HG03097 (cell line): ENCODE data around the gene DOC2A.
"Not testable (repeated sequence)": the region's sequence is repeated elsewhere in the genome, so short reads cannot be mapped to it uniquely, and the experiment has no call there.

Source experiments
- ATAC-seq: cut with Tn5 transposase; IDR thresholded peaks from one replicate; pipeline ENCODE4 v1.9.1; 2021; ENCODE audit not compliant: unreplicated experiment, low FRiP score

The DOC2A gene

DNA sequence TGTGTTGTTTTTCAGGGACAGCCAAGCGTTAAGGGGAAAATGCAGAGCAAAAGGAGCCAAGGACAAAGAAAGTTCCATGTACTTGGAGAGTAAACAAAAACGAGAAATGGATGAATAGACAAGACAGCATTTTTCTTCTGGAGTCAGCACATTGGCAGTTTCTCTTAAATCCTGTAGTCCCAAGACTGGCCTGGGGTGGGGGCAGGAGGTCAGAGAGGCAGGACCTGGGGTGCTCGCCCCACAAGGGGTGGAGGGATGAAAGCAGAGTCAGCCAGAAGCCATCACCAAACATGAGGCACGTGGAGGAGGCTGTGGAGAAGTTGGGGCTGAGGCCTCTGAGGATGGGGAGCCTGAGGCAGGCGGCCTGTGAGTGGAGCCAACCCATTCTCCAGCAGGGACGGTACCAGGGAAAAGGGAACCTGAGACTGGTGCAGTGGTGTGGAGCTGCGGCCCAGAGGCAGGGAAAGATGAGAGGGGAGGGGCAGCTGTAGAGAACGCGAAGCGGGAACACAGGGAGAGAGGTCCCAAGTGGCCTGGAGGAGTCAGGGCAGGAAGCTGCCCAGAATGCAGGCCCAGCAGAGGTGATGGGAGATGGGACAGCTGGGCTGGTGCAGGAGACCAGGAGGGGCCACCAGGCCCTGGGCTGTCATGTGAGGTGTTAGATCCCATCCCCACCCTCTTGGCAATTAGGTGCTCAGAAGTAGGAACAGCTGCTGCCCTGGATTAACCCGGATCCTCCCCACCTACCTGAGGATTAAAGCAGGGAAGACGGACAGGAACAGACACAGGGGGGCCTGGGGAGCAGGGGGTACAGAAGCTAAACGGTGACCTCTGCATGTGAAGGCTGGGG lies 17.0 kb upstream of the DOC2A start:
- ATAC-seq = no peak

DNA sequence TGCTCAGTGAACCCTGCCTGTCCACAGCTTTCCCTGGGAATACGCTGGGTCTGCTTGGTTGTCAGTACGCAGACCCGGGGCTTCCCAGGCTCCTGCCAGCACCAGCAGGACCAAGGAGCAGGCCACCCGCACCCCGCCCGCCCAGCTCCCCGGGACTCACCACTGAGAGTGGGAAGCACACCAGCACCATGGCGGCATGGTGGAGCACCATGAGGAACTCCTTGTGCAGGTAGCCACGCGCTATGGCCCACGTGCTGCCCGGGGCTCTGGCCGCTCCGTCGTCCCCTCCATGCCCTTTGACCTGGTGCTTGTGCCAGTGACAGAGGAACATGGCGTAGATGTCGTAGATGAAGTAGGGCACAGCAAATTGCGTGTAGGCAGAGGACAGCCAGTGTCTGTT lies 15.6 kb upstream of the DOC2A start:
- no peak for ATAC-seq

DNA sequence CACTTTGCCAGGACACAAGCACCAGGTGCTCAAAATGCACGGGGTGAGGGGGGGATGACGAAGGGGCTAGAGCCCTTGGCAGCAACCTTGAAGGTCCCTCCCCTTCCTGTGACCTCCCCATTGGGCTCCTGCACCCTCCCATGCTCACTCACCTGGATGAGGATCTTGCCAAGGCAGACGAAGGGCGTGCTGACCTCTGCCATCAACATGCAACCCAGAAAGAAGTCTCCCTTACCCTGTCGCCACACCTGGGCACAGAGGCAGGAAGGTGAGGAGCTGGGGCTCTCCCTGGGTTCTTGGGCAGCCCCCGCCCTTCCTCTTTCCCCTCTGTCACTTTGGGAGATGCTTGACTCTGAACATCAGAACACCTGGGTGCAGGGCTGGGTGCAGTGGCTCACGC lies 14.7 kb upstream of the DOC2A start:
- no peak for ATAC-seq

DNA sequence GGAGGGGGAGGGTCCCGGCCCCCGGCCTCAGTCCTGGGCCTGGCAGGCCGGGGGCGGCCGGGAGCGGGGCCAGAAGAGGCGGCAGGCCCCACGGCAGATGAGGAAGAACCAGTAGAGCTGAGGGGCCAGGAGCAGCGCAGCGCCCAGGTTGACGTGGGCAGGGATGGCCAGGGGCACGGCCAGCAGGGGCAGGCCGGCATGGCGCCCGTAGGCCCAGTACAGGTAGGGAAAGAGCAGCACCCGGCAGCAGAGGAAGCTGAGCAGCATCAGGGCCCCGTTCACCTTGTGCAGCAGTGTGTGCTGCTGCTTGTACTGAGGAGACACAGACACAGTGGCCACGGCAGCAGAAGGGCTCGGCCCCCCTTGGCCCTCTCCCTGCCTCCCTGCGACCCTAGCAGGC lies 14.3 kb upstream of the DOC2A start:
- no peak for ATAC-seq

DNA sequence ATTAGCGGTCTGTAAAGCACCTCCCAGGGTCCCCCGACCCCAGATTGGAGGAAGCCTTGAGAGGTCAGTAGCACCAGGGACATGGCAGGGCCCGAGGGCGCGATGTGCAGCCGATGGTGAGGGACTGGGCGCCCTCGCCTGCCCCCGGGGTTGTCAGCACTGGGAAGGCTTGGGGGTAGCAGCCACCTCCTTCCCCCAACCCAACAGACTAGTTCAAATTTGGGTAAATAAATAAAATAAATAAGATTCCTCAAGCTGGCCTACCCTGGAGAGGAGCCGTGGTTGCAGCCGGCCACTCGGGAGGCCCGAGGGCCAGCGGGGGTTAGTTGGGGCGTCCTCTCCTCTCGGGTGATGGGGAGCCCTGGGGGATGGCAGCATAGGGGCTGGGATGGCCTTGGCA lies 13.6 kb upstream of the DOC2A start:
- no peak for ATAC-seq

DNA sequence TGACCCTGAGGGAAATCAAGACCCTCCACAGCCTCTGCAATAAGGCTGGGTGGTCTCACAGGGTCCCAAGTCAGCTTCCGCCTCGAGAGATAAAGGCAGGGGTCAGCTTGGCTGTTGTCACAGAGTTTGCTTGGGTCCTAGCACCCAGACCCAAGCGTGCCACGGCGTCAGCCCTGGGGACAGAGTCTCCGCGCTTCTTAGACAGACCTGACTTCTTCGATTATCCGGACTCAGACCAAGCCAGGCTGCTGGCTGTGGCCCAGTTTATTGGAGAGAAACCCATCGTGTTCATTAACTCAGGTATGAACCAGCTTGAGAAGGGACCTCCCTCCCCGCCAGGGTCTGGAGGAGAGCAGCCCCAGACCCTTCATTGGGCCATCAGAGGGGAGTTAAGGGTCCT lies 12.8 kb upstream of the DOC2A start:
- ATAC-seq = no peak

DNA sequence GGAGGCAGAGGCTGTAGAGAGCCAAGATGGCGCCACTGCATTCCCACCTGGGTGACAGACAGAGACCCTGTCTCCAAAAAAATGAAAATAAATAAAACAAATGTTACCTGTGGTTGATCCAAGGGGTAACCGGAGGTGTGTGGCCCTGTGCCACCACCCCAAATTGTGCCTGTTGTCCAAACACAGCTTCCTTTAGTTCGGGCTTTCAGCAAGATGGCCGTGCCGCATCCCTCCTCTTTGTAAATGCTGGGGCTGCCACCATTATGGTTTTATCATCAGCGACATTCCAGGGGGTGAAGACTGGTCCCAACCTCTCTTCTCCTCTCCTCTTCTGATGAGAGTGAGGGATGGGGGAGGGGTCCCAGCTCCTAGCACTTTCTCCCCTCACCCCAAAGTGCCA lies 12.1 kb upstream of the DOC2A start, which contains the start of gene C16orf92:
Gene C16orf92, plus strand, starts transcription at position 312 of the 400 bp plus-strand sequence. CDS start 143 bp downstream, outside the sequence.
- ATAC-seq = no peak

DNA sequence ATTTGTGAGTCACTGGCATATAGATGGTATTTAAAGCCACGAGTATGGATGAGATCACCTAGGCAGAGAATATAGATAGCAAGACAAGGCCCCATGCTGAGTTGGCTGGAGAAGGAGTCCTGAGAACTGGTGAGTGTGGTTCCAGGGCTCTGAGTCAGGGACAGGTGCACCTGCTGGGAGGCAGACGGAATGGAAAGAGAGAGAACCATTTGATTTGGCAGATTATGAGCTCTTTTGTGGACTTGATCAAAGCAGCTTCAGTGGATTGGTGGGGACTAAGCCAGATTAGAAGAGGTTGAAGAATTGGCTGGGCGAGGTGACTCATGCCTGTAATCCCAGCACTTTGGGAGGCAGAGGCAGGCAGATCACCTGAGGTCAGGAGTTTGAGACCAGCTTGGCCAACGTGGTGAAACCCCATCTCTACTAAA lies 7.9 kb upstream of the DOC2A start:
- no peak for ATAC-seq

DNA sequence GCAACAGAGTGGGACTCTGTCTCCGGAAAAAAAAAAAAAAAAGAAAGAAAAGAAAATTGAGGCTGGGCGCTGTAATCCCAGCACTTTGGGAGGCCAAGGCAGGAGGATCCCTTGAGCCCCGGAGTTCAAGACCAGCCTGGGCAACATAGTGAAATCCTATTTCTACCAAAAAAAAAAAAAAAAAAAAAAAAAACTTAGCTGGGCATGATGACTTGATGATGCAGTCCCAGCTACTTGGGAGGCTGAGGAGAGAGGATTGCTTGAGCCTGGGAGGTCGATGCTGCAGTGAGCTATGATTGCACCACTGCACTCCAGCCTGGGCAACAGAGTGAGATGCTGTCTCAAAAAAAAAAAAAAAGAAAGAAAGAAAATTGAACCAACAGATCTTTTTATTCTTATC lies 7.1 kb upstream of the DOC2A start:
- ATAC-seq = not testable (repeated sequence)

DNA sequence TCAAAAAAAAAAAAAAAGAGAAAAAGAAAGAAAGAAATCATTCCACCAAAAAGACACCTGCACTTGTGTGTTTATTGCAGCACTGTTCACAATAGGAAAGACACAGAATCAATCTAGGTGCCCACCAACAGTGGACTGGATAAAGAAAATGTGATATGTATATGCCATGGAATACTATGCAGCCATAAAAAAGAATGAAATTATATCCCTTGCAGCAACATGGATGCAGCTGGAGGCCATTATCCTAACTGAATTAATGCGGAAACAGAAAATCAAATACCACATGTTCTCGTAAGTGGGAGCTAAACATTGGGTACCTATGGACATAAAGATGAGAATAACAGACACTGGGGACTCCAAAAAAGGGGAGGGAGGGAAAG lies 6.4 kb upstream of the DOC2A start:
- ATAC-seq = no peak

DNA sequence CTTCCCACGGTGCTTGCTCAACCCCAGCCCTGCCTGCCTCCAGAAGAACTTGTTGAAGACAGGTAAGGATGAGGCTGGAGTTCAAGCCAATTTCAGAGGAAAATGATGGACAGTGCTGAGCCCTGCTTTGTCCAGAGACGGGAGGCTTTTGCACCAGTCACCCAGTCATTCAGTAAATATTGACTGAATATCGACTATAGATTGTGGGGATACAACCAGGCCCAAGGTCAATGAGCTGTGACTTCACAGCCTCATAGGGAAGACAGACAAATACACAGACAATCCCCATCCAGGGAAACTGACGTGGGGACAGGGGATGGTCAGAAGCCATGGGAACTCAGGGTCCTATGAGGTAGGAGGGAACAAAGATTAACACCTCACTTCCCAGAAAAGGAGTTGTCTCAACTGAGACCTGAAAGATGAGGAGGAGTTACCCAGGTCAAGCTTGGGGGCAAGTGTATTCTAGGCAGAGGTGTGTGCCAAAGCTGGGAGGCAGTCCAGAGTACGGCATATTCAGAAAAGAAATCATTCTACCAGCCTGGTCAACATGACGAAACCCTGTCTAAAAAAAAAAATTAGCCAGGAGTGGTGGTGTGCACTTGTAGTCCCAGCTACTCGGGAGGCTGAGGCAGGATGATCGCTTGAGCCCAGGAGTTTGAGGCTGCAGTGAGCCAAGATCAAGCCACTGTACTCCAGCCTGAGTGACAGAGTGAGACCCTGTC lies 5.9 kb upstream of the DOC2A start:
- ATAC-seq = no peak

DNA sequence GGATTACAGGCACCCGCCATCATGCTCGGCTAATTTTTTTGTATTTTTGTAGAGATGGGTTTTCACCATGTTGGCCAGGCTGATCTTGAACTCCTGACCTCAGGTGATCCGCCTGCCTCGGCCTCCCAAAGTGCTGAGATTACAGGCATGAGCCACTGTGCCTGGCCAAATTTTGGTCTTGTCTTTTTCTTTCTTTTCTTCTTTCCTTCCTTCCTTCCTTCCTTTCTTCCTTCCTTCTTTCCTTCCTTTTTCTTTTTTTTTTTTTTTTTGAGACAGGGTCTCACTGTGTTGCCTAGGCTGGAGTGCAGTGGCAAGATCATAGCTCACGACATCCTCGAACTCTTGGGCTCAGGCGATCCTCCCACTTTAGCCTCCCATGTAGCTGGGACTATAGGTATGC lies 4.6 kb upstream of the DOC2A start:
- ATAC-seq = not testable (repeated sequence)

DNA sequence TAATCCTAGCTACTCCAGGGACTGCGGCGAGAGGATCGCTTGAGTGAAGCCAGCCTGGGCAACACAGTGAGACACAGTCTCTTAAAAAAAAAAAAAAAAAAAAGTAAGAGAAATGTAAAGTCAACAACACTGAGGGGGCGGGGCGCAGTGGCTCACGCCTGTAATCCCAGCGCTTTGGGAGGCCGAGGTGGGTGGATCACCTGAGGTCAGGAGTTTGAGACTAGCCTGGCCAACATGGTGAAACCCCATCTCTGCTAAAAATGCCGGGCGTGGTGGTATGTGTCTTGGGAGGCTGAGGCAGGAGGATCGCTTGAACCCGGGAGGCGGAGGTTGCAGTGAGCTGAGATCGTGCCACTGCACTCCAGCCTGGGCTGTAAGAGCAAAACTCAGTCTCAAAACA lies 1.8 kb upstream of the DOC2A start:
- ATAC-seq = not testable (repeated sequence)

DNA sequence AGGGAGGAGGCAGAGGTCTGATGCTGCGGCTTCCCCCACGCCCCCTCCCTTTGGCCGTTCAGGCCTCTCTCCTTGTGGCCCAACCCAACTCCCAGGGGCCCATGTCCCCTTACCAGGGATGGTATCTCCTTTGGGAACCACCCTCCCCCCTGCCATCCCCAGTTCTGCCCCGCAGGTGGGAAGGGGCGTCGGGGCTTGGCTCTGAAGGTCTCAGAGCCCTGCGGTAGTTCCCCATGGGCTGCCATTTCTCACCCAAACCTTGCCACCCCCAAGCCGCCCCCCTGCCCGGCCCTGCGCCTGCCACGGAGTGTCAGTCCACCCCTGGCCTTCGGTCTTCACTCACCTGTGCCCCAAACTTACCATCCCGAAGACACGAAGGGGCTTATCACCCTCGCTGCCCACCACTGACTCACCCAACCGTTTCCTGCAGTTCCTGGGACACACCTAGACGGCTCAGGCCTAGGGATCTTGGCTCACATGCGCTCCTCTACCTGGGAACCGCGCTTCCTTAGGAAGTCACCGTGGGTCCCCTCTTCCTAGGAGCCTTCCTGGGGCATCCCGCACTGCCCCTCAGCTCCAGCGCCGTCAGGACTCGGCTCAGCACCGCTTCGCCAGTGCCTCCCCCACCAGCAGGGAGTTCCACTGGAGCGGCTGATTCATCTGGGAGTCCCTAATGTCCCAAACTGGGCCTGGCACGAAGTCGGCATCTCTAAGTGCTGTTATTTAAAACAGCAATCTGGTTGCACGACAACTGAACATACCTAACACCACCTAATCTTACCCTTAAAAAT lies 1.1 kb upstream of the DOC2A start:
- ATAC-seq = no peak

DNA sequence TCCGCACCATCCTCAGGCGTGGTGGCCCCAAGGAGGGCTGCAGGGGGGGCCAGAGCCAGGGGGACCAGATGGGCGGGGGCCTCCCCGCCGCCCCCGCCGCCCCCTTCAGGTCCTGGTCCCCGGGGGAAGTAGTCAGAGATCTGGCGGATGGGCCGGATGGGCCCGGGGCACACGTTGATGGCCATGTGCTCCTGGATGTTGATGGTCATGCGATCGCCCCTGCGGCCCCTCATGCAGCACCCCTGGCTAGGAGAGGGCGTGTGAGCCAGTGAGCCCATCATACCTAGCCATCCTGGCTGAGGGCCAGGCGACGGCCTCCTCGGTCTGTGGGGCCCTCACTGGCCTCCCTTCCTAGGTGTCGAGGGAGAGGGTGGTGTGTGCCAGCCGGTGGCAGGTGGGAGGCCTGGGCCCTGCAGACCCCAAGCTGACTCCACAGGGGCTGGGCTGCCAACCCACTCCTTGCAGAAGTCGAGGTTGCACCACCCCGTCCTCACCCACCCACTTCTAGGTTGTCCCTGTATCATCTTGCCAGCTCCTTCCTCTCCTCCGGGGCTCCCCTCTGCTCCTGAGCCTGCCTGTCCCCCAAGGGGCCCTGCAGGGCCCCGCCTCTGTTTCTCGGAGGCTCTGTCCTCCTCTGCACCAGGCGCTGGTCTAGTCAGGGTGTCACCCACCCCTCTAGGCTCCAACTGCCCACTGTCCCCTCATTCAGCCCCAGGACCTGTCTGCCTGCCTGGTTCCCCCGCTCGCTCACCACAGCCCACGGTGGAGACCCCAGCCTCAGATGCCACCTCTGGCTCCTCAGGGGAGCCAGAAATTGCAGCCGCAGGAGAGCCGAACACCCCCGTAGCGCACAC lies 610 bp downstream of the DOC2A start:
- no peak for ATAC-seq

DNA sequence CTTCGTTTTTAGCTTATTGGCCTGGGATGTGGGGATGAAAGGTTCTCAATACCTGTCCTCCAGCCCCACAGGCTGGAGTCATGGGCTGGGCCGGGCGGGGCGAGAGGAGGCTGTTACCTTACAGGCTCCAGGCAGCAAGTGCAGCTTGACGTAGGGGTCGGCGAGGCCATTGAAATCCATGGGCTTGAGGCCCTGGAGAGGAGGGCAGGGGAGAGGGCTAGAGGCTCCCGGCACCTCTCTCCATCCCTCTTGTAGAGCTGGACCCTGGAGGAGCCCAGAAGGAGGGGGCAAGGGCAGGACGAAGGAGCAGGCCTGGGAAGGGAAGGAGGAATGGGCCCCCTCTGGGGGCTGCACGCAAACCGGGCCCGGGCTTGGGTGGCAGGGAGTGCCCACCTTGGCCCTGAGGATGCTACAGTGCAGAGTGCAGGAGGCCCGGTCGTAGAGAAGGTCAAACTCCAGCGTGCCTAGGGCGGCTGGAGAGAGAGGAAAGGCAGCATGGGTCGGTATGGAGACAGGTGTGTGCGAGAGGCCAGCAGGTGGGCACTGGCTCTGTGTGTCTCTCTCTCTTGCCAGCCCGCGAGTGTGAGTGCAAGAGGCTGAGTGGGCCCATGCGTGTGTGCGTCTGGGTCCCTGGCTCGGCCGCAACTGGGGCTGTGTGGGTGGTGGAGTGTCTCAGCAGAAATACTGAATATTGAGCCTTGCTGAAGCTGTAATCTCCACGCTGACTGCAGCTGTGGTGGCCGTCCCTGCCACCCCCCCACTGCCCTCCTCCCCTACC lies 1.6 kb downstream of the DOC2A start:
- no peak for ATAC-seq

DNA sequence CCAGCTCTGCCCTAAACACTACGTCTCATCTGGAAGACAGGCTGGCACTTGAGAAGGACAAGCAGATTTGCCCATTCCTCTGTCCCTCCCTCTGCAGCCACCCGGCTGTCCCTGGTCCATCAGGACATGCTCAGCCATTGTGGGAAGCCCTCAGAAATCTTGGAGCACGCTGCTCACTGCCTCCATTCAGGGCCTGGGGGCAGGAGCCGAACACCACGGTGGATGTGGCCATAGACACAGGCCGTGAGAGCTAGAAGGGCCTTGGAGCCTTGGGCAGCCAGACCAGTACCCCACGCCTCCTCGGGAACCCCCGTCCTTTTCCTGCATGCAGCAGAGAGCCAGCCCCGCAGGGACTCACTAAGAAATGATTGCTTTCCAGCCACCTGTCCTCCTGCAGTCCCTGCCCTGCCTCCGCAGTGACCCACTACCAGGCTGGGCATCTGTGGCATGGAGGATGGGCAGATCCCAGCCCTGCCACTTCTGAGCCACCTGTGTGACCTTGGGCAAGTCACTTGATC lies 3.4 kb downstream of the DOC2A start:
- ATAC-seq = no peak

DNA sequence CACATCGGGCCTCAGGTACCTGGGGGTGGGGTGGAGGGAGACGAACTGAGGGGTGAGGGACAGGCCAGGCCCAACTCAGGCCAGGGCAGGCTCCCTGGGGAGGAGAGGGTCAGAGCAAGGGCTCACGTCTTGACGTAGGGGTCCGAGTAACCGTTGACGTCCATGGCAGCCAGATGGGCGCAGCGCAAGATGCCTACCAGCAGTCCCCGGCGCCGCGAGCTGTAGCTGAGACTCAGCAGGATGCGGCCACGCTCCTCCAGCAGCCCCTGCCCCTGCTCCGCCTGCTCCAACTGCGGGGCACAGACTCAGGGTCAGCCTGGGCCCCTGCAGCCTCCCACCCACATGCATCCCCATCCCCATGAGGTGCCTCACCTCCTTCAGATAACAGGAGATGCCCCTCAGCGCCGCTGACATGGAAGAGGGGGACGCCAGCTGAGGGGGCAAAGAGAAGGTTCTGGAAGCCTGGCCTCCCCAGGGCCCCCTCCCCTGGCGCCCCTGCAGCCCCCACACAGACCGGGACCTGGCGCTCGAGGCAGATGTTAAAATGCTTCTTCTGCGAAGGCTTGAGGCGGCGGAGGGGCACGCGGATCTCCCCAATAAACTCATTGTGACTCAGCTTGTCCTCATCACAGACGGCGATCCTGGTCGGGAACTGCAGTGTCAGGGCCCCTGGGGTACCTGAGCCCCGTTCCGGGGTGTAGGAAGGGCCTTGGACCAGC lies 4.0 kb downstream of the DOC2A start:
- ATAC-seq = no peak

DNA sequence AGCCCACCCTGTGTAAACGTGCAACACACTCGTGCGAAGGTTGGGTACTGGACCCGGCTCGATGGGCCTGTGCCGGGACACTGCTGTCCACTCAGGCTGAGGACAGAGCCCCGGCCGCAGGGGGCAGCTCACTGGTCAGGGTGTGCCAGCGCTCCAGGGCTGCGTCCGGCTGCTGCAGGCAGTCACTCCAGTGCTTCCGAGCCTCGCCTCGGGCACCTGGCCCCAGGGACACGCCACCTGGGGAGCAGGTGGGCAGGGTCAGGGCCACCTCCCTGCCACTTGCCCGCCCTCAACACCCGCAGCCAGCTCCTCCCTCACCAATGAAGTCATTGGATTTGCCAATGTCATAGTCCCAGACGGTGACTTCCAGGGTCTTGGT lies 4.7 kb downstream of the DOC2A start:
- no peak for ATAC-seq
